Loucy (cell line): ENCODE results near the gene NIN.

Source experiments
- H2AFZ ChIP-seq: fragments of 200-600 bp; sonication (generic); 2 replicates; pipeline ENCODE4 v1.6.0; 2016; ENCODE audit warnings: antibody characterized with exemption, mild to moderate bottlenecking, low read length, moderate library complexity
- H3F3A ChIP-seq: fragments of 200-600 bp; 2 replicates; pipeline ENCODE4 v1.6.0; 2016; ENCODE audit warnings: antibody characterized with exemption, low read depth, mild to moderate bottlenecking
- H3K27me3 ChIP-seq: fragments of 200-600 bp; sonication (generic); 2 replicates; pipeline ENCODE4 v1.6.1; 2014; ENCODE audit warnings: low read length, mild to moderate bottlenecking; ENCODE audit not compliant: insufficient read depth, poor library complexity, severe bottlenecking
- H3K36me3 ChIP-seq: fragments of 200-600 bp; sonication (generic); 2 replicates; pipeline ENCODE4 v1.6.1; 2016; ENCODE audit warnings: low read length; ENCODE audit not compliant: insufficient read depth
- H3K4me1 ChIP-seq: fragments of 200-600 bp; sonication (generic); 2 replicates; pipeline ENCODE4 v1.5.1; 2014; ENCODE audit warnings: low read length, mild to moderate bottlenecking; ENCODE audit not compliant: insufficient read depth, poor library complexity, severe bottlenecking
- H3K4me2 ChIP-seq: fragments of 200-600 bp; sonication (generic); 2 replicates; pipeline ENCODE4 v1.6.0; 2014; ENCODE audit warnings: antibody characterized with exemption, low read length, low read depth, mild to moderate bottlenecking; ENCODE audit not compliant: poor library complexity, severe bottlenecking
- H3K4me3 ChIP-seq: fragments of 200-600 bp; sonication (generic); 2 replicates; pipeline ENCODE4 v1.5.1; 2014; ENCODE audit warnings: low read length, mild to moderate bottlenecking, mixed read lengths; ENCODE audit not compliant: poor library complexity, severe bottlenecking
- H3K79me2 ChIP-seq: fragments of 200-600 bp; sonication (generic); 2 replicates; pipeline ENCODE4 v1.6.1; 2014; ENCODE audit warnings: low read length; ENCODE audit not compliant: insufficient read depth
- H3K9ac ChIP-seq: fragments of 200-600 bp; sonication (generic); 2 replicates; pipeline ENCODE4 v1.6.0; 2014; ENCODE audit warnings: mild to moderate bottlenecking, low read depth, low read length, moderate library complexity; ENCODE audit not compliant: poor library complexity, severe bottlenecking
- H3K9me2 ChIP-seq: fragments of 200-600 bp; sonication (generic); replicated peaks from 2 replicates; pipeline ENCODE4 v1.6.1; 2016; ENCODE audit warnings: low read depth, low read length, mixed read lengths
- H3K9me3 ChIP-seq: fragments of 200-600 bp; sonication (generic); 2 replicates; pipeline ENCODE4 v1.6.1; 2014; ENCODE audit warnings: mild to moderate bottlenecking, antibody characterized with exemption, low read length, low read depth; ENCODE audit not compliant: insufficient read depth
- H4K20me1 ChIP-seq: fragments of 200-600 bp; sonication (generic); 2 replicates; pipeline ENCODE4 v1.6.0; 2014; ENCODE audit warnings: antibody characterized with exemption, low read length, mild to moderate bottlenecking; ENCODE audit not compliant: insufficient read depth, poor library complexity, severe bottlenecking
- EZH2phosphoT487 ChIP-seq: fragments of 200-600 bp; IDR thresholded peaks from 2 replicates; pipeline ENCODE4 v1.6.1; 2018; ENCODE audit warnings: antibody characterized with exemption, mild to moderate bottlenecking, moderate library complexity, borderline replicate concordance
- TF ChIP-seq, protein P1 (sequence below): fragments of 200-600 bp; sonication (generic); conservative IDR thresholded peaks from 2 replicates; pipeline ENCODE4 v1.5.1; 2014; ENCODE audit warnings: mild to moderate bottlenecking, antibody characterized with exemption, low read length

The NIN gene

DNA sequence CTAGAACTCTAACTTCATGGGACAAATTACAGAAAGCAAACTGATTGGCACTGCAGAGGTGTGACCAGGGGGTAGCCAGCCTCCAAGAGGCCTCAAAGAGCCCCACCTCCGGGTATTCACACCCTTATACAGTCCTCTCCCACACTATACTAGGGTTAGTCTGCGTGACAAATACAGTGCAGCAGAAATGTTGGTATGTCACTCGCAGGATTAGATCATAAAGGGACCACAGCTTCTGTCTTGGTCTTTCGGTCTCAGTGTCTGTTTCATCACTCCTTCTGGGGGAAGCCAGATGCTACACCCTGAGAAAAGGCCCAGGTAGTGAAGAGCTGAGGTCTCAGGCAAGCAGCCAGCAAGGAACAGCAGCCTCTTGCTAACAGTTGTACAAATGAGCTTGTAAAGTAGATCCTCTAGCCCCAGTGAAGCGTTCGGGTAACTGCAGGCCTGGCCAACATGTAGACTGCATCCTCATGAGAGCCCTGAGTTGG lies 94.0 kb downstream of the NIN start:
- Histone ChIP-seq H3K36me3 (peaks cover 87% of the 10 kb centered on the region; the same call in 1 of the 2 replicates), H3K4me1 (peaks cover 5% of the 10 kb centered on the region)

DNA sequence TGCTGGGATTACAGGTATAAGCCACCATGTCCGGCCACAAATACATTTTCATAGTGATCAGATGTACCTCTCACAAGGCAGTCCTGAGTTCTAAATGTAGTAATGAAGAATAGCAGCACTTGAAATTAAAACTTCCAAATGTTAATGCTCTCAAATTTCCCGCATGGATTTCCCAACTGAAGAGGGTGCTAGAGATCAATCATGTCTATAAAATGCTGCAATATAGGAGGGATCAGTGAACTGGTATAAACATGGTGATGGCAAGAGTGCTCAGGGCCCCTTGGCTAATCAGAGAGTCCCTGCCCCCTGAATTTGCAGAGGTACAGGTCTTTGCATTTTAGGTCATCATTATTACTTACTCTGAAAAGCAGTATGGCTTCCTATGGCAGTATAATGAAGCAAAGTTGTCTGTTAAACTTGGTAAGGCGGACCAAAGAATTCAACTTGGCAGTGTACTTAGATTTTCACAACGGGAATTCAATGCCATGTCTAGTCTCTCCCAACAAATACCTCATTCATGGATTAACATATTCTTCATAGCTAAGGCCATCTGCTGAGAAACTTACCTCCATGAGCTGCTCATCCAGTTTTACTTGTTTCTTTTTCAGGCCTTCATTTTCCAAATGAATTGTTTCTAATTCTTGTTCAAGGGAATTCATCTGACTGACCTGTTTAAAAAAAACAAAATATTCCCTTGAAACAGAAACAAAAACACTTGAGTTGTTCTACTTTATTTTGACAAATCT lies 95.8 kb downstream of the NIN start:
- H3K4me2 ChIP-seq = no peak overlapping the region
- H3K9me2 ChIP-seq = no peaks in the 10 kb centered on the region
- H3K9ac ChIP-seq = no peak overlapping the region
- no peak overlapping the region for H2AFZ ChIP-seq
- no peak for TF ChIP-seq EZH2phosphoT487
- TF ChIP-seq, protein P1, sequence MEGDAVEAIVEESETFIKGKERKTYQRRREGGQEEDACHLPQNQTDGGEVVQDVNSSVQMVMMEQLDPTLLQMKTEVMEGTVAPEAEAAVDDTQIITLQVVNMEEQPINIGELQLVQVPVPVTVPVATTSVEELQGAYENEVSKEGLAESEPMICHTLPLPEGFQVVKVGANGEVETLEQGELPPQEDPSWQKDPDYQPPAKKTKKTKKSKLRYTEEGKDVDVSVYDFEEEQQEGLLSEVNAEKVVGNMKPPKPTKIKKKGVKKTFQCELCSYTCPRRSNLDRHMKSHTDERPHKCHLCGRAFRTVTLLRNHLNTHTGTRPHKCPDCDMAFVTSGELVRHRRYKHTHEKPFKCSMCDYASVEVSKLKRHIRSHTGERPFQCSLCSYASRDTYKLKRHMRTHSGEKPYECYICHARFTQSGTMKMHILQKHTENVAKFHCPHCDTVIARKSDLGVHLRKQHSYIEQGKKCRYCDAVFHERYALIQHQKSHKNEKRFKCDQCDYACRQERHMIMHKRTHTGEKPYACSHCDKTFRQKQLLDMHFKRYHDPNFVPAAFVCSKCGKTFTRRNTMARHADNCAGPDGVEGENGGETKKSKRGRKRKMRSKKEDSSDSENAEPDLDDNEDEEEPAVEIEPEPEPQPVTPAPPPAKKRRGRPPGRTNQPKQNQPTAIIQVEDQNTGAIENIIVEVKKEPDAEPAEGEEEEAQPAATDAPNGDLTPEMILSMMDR = no peak
- H3F3A ChIP-seq = no peaks in the 10 kb centered on the region
- no peaks in the 10 kb centered on the region for H3K4me1 ChIP-seq
- H3K36me3 ChIP-seq = peaks cover 85% of the 10 kb centered on the region
- no peaks in the 10 kb centered on the region for H3K9me3 ChIP-seq
- no peaks in the 10 kb centered on the region for H3K27me3 ChIP-seq
- no peaks in the 10 kb centered on the region for H3K79me2 ChIP-seq
- H3K4me3 ChIP-seq = no peak overlapping the region
- H4K20me1 ChIP-seq = no peaks in the 10 kb centered on the region

More for the DNA sequence above, 94.0 kb downstream of the NIN start:
- Histone ChIP-seq H3F3A (no peaks in the 10 kb centered on the region), H4K20me1 (no peaks in the 10 kb centered on the region), H3K9ac (no peak overlapping the region), H3K4me3 (no peak overlapping the region), H3K4me2 (no peak overlapping the region), H3K79me2 (no peaks in the 10 kb centered on the region), H2AFZ (no peak overlapping the region), H3K27me3 (no peaks in the 10 kb centered on the region), H3K9me3 (no peaks in the 10 kb centered on the region), H3K9me2 (no peaks in the 10 kb centered on the region)
- no peak for TF ChIP-seq EZH2phosphoT487
- TF ChIP-seq, protein P1 = no peak

DNA sequence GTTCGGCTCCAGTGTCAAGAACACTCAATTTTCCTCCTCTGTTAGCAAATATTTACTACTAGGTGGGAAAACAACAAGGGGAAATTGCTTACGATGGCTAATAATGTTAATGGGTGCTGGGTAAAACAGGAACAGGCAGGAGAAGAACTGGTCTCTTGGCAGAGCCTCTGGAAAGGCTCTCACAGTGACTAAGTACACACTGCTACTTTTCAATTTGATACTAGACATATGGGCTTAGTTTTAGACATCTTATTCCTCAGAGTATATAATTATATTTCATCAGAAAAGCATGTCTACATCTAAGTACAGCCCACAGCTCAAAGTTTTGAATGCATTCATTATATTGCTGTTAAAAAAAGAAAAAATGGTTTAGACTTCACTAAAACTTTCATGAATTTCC lies 97.5 kb downstream of the NIN start:
- Histone ChIP-seq H3K36me3 (peaks cover 87% of the 10 kb centered on the region), H3K27me3 (no peaks in the 10 kb centered on the region), H3K4me3 (no peak overlapping the region), H3K4me2 (no peak overlapping the region), H2AFZ (no peak overlapping the region), H3K79me2 (no peaks in the 10 kb centered on the region), H4K20me1 (no peaks in the 10 kb centered on the region), H3K4me1 (no peaks in the 10 kb centered on the region), H3F3A (no peaks in the 10 kb centered on the region), H3K9ac (no peak overlapping the region), H3K9me3 (peaks cover 6% of the 10 kb centered on the region; the same call in 1 of the 2 replicates), H3K9me2 (no peaks in the 10 kb centered on the region)
- TF ChIP-seq, protein P1 = no peak
- no peak for TF ChIP-seq EZH2phosphoT487
